GM18499 (cell line): ENCODE results near the gene RGL1.
"Not testable (repeated sequence)": the region's sequence is repeated elsewhere in the genome, so short reads cannot be mapped to it uniquely, and the experiment has no call there.

Experiments
- ATAC-seq: cut with Tn5 transposase; IDR thresholded peaks from one replicate; pipeline ENCODE4 v1.9.1; 2021; ENCODE audit warnings: moderate number of reproducible peaks; ENCODE audit not compliant: insufficient read depth, unreplicated experiment

Gene RGL1

GRCh38 chr1:183783767-183784637 is 20.9 kb upstream of the RGL1 start:
- ATAC-seq: no peak

- not testable (repeated sequence) for ATAC-seq
Observed at GRCh38 chr1:183785921-183786320, 19.0 kb upstream of the RGL1 start.

- ATAC-seq: no peak
Observed at GRCh38 chr1:183787704-183788103, 17.2 kb upstream of the RGL1 start.

GRCh38 chr1:183791319-183791718 is 13.6 kb upstream of the RGL1 start:
- no peak for ATAC-seq

GRCh38 chr1:183792300-183792699 is 12.6 kb upstream of the RGL1 start:
- ATAC-seq: no peak

- no peak for ATAC-seq
Observed at GRCh38 chr1:183794088-183794487, 10.8 kb upstream of the RGL1 start.

GRCh38 chr1:183800449-183800848 is 4.5 kb upstream of the RGL1 start:
- ATAC-seq: no peak

GRCh38 chr1:183801649-183802048 is 3.3 kb upstream of the RGL1 start:
- no peak for ATAC-seq

GRCh38 chr1:183804387-183804786 is 533 bp upstream of the RGL1 start:
- ATAC-seq: no peak

- ATAC-seq: no peak
Observed at GRCh38 chr1:183806125-183806524, 1.2 kb downstream of the RGL1 start.

GRCh38 chr1:183806675-183807074 is 1.8 kb downstream of the RGL1 start:
- ATAC-seq: no peak

- ATAC-seq: peak; percentile 68
Observed at GRCh38 chr1:183807549-183808168, 2.7 kb downstream of the RGL1 start.

- ATAC-seq: no peak
Observed at GRCh38 chr1:183808296-183809027, 3.5 kb downstream of the RGL1 start.

GRCh38 chr1:183810121-183810520 is 5.2 kb downstream of the RGL1 start:
- no peak for ATAC-seq

- ATAC-seq: no peak
Observed at GRCh38 chr1:183810756-183811544, 6.0 kb downstream of the RGL1 start.

- no peak for ATAC-seq
Observed at GRCh38 chr1:183812128-183812527, 7.2 kb downstream of the RGL1 start.

GRCh38 chr1:183812686-183813569 is 8.0 kb downstream of the RGL1 start:
- no peak for ATAC-seq

- no peak for ATAC-seq
Observed at GRCh38 chr1:183814121-183814681, 9.3 kb downstream of the RGL1 start.

- no peak for ATAC-seq
Observed at GRCh38 chr1:183816110-183816509, 11.2 kb downstream of the RGL1 start.
